Activated CD8-positive, alpha-beta T cell treated with anti-CD3 and anti-CD28 coated beads for 36 hours (primary cell): Measurements from ENCODE around the gene SCCPDH. TPM values are rescaled to one million over a fixed set of nuclear protein-coding genes. Genes with fewer than 3 reads are reported as not detected.
A peak's percentile ranks its signal among the peaks of the same experiment; 100 is the strongest.

ENCODE experiments used
- ATAC-seq: fragments of 200-7000 bp; cut with Tn5 transposase; one replicate; pipeline ENCODE4 v1.10.0; 2021; ENCODE audit warnings: mild to moderate bottlenecking, moderate library complexity
- CTCF ChIA-PET: fragments of 350-600 bp; sonication (Branson Sonifier 250); formaldehyde crosslinking; loops from one replicate; lab custom pipeline; 2021; ENCODE audit warnings: antibody characterized with exemption; lab: Charles Lee
- POLR2A ChIA-PET: fragments of 350-600 bp; sonication (Branson Sonifier 250); formaldehyde crosslinking; loops from one replicate; lab custom pipeline; 2021; ENCODE audit warnings: antibody characterized with exemption; lab: Charles Lee
- DNase-seq: peaks from one replicate; pipeline ENCODE4 v3.0.0-alpha.2; 2020
- H3K27ac Mint-ChIP-seq: one replicate; pipeline ENCODE4 v1.8.0; 2021; ENCODE audit warnings: mild to moderate bottlenecking, mixed read lengths
- H3K27me3 Mint-ChIP-seq: one replicate; pipeline ENCODE4 v1.8.0; 2021; ENCODE audit warnings: mixed read lengths
- H3K36me3 Mint-ChIP-seq: one replicate; pipeline ENCODE4 v1.8.0; 2021; ENCODE audit warnings: low read depth, mixed read lengths
- H3K4me1 Mint-ChIP-seq: one replicate; pipeline ENCODE4 v1.8.0; 2021; ENCODE audit warnings: low read depth, mixed read lengths
- H3K4me3 Mint-ChIP-seq: one replicate; pipeline ENCODE4 v1.8.0; 2021; ENCODE audit warnings: mild to moderate bottlenecking, moderate library complexity, mixed read lengths
- H3K9me3 Mint-ChIP-seq: one replicate; pipeline ENCODE4 v1.8.0; 2021; ENCODE audit warnings: mixed read lengths
- intact Hi-C: fragments of 100-400 bp; cut with micrococcal nuclease; formaldehyde crosslinking; loops from one replicate; pipeline ENCODE4 v1.10.0; 2022
- total RNA-seq, 2 experiments: library from RNA; stranded (reverse); gene quantifications; one replicate each; pipeline ENCODE4 v1.2.3, GENCODE V29; 2021
- TF ChIP-seq, protein P1 (sequence below): fragments of 200-600 bp; IDR thresholded peaks from one replicate; pipeline ENCODE4 v1.8.0; 2022; ENCODE audit warnings: antibody characterized with exemption, mild to moderate bottlenecking

The SCCPDH gene
- total RNA-seq, 2 experiments from 2014 or later, result 39.4 to 41.7 TPM

DNA sequence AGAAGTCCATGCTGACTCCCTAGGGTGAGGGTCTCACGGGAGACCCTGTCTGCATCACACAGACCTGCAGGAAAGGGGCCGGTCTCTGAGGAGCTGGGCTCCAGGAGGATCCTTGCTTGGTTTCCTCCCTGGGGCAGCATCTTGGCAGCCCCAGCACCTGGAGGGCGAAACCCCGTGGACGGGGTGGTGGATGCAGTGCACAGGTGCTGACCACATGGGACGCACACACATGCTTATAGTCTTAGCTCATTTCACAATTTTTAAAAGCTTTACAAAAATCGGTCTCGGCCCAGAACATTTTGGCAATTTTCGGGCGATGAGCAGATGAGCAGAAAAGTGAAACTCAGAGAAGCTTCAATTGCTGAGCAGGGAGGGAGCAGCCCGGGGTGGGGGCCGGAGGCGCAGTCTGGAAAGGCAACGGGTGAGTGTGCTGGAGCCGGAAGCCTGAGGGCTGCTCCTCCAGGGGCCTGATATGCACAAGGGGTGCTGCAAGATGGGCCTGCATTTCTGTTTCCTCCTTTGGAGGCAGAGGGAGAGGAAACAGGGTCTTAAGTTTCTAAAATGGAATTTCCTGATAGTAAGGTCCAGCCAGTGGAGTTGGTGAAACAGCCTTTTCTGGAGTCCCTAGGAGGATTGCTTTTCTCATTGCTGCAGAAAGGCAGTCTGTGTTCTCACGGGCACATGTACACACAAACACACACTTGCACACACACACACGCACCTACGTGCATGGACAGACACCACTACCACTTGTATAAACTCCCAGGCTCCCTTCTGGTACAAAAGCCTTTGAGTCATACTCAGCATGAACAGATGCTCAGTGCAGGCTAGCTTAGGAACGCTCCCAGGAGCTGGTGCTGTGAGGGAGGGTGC, 60.6 kb downstream of the SCCPDH start:
- intact Hi-C loops, result no loop called here
- POLR2A ChIA-PET, result no interaction called here
- peak; percentile 48 for DNase-seq

DNA sequence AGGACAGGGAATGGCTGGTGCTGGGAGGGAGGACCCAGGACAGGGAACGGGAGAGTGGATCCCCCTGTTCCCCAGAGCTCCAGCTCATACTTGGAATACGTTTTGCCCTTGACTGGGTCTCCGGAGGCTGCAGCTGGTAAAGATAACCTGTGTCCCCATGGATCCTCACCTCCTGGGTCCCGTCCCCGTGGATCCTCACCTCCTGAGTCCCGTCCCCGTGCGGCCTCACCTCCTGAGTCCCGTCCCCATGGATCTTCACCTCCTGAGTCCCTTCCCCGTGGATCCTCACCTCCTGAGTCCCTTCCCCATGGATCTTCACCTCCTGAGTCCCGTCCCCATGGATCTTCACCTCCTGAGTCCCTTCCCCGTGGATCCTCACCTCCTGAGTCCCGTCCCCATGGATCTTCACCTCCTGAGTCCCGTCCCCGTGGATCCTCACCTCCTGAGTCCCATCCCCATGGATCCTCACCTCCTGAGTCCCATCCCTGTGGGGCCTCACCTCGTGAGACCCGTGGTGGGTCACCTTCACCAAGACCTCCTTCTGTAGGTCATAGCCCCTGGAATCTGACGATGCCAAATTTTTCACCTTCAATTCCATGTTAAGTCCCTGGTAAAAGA, 61.4 kb downstream of the SCCPDH start:
- H3K4me3 Mint-ChIP-seq, result no peak overlapping the region
- DNase-seq (no peak), ATAC-seq (no peak)
- ChIA-PET CTCF (no interaction called here), POLR2A (interaction anchor here (0.5 kb wide), 1 partner anchor 145 kb away, joined by 7 read pairs; no protein-coding TSS in a partner anchor)
- no peaks in the 10 kb centered on the region for H3K36me3 Mint-ChIP-seq
- H3K4me1 Mint-ChIP-seq, result peaks cover 20% of the 10 kb centered on the region
- no peaks in the 10 kb centered on the region for H3K9me3 Mint-ChIP-seq
- H3K27me3 Mint-ChIP-seq, result peaks cover 11% of the 10 kb centered on the region
- TF ChIP-seq, protein P1, sequence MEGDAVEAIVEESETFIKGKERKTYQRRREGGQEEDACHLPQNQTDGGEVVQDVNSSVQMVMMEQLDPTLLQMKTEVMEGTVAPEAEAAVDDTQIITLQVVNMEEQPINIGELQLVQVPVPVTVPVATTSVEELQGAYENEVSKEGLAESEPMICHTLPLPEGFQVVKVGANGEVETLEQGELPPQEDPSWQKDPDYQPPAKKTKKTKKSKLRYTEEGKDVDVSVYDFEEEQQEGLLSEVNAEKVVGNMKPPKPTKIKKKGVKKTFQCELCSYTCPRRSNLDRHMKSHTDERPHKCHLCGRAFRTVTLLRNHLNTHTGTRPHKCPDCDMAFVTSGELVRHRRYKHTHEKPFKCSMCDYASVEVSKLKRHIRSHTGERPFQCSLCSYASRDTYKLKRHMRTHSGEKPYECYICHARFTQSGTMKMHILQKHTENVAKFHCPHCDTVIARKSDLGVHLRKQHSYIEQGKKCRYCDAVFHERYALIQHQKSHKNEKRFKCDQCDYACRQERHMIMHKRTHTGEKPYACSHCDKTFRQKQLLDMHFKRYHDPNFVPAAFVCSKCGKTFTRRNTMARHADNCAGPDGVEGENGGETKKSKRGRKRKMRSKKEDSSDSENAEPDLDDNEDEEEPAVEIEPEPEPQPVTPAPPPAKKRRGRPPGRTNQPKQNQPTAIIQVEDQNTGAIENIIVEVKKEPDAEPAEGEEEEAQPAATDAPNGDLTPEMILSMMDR, result no peak
- no peak overlapping the region for H3K27ac Mint-ChIP-seq
- intact Hi-C loops, result no loop called here

More for the DNA sequence above, 60.6 kb downstream of the SCCPDH start:
- no peak overlapping the region for H3K27ac Mint-ChIP-seq
- no peaks in the 10 kb centered on the region for H3K36me3 Mint-ChIP-seq
- H3K27me3 Mint-ChIP-seq, result peaks cover 7% of the 10 kb centered on the region
- H3K9me3 Mint-ChIP-seq, result no peaks in the 10 kb centered on the region
- H3K4me1 Mint-ChIP-seq, result peaks cover 20% of the 10 kb centered on the region
- CTCF ChIA-PET, result no interaction called here
- ATAC-seq, result peak; percentile 61
- no peak overlapping the region for H3K4me3 Mint-ChIP-seq
- TF ChIP-seq, protein P1, result no peak

DNA sequence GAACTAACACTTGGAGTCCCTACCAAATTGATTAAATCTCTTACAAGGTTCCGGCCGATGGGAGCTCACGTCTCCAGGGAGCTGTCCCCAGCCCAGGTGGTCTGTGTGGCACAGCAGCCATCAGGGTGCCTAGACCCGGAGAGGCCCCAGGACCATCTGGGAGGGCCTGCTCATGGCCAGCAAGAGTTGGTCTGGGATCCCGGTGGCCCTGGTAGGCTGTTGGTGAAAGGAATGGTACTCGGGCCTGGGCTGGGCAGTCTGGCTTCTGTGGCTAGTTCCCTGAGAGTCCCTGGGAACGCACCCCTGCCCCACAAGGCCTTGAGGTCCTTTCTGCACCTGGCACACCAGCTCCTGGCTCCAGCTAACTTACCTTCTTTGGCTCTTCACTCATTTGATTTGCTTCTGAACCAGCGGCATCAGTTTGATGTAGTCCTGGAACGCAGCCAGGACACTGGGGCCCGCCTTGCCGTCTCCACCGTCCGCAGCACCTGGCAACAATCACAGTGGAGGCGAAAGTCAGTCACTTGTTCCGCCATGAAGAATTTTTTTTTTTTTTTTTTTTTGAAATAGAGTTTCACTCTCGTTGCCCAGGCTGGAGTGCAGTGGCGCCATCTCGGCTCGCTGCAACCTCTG, 62.5 kb downstream of the SCCPDH start:
- CTCF ChIA-PET, result no interaction called here

DNA sequence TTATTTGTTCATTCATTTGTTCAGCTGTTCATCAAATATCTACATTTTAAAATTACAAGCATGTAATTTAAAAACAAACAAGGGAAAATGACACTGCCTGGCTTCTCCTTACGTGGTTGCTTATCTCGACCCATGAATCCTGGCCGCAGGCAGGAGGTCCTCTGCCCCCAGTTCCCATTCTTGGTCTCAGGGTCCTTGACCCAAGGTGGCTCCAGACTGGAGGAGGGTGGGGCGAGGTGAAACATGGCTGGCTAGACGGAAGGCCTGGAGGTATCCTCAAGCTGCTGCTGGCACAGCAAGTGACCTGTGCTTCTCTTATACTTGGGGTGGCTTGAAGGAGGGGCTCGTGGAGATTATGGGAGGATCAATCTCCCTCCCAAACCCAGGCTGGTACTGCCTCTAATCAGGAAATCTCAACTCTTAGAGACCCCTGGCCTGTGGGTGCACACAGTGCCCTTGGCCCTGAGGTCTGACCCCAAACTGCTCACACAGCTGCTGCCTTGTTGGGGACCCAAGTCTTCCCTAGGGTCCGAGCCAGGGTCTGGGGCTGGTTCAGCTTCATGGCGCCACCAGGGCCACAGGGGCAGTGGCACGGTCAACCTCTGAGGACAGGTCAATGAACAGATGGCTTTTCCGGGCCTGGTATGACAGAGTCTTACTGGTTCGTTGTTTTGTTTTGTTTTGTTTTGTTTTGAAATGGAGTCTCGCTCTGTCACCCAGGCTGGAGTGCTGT, 63.7 kb downstream of the SCCPDH start:
- intact Hi-C loops, result no loop called here
- CTCF ChIA-PET, result no interaction called here
- TF ChIP-seq, protein P1, result no peak
- ATAC-seq (no peak), DNase-seq (no peak)
- H3K36me3 Mint-ChIP-seq, result no peaks in the 10 kb centered on the region
- H3K9me3 Mint-ChIP-seq, result no peaks in the 10 kb centered on the region
- H3K27ac Mint-ChIP-seq, result no peak overlapping the region
- POLR2A ChIA-PET, result no interaction called here
- H3K4me1 Mint-ChIP-seq, result peaks cover 11% of the 10 kb centered on the region
- no peak overlapping the region for H3K4me3 Mint-ChIP-seq
- peaks cover 13% of the 10 kb centered on the region for H3K27me3 Mint-ChIP-seq

More for the DNA sequence above, 62.5 kb downstream of the SCCPDH start:
- Mint-ChIP-seq H3K9me3 (no peaks in the 10 kb centered on the region), H3K27ac (no peak overlapping the region), H3K36me3 (no peaks in the 10 kb centered on the region), H3K4me3 (no peak overlapping the region), H3K27me3 (peaks cover 13% of the 10 kb centered on the region), H3K4me1 (peaks cover 20% of the 10 kb centered on the region)
- intact Hi-C loops, result no loop called here
- ATAC-seq, result no peak
- no peak for DNase-seq
- TF ChIP-seq, protein P1, result no peak
- POLR2A ChIA-PET, result no interaction called here
